Upper lobe of left lung (tissue), 4 donors: ENCODE results near the gene TEX35.

Experiments used
- EP300 ChIP-seq, 4 donors: sonication (generic); formaldehyde crosslinking; IDR thresholded peaks; one replicate each; pipeline ENCODE4 v1.5.1; 2017; ENCODE audit warnings: antibody characterized with exemption in 4 of 4, control low read depth in 2 of 4
- POLR2AphosphoS5 ChIP-seq, 2 donors: sonication (generic); formaldehyde crosslinking; IDR thresholded peaks; one replicate each; pipeline ENCODE4 v1.5.1; 2017; ENCODE audit warnings: antibody characterized with exemption in 2 of 2
- TF ChIP-seq, protein P1 (sequence below), 6 experiments: fragments of 450-650 bp in 4 of 6; fragments of 200-600 bp in 2 of 6; sonication (generic) in 2 of 6; IDR thresholded peaks; one replicate each; pipeline ENCODE4 v1.5.1; 2016 to 2019; ENCODE audit warnings: antibody characterized with exemption in 6 of 6

DNA sequence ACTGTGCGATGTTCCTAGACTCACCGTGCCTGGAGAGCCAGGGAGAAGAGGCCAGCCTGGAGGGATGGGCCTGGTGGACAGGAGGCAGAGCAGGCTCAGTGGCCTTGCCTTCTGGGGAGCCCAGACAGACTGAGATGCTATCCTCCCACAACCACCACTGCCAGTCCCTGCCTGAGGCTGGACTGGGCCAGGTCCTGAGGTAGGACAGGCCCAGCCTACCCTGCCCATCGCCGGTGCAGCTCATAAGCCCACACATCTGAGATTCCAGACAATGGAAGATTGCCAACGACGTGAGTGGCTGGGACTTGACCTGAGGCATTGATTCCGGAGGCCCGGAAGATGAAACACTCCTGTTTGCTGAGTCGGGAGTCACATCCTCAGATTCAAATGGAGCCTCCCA is 21.9 kb upstream of the TEX35 start:
- TF ChIP-seq, protein P1, sequence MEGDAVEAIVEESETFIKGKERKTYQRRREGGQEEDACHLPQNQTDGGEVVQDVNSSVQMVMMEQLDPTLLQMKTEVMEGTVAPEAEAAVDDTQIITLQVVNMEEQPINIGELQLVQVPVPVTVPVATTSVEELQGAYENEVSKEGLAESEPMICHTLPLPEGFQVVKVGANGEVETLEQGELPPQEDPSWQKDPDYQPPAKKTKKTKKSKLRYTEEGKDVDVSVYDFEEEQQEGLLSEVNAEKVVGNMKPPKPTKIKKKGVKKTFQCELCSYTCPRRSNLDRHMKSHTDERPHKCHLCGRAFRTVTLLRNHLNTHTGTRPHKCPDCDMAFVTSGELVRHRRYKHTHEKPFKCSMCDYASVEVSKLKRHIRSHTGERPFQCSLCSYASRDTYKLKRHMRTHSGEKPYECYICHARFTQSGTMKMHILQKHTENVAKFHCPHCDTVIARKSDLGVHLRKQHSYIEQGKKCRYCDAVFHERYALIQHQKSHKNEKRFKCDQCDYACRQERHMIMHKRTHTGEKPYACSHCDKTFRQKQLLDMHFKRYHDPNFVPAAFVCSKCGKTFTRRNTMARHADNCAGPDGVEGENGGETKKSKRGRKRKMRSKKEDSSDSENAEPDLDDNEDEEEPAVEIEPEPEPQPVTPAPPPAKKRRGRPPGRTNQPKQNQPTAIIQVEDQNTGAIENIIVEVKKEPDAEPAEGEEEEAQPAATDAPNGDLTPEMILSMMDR (IDR thresholded peaks at IDR 0.05), result no peak
- no peak for TF ChIP-seq EP300 (IDR thresholded peaks at IDR 0.05)
- no peak for TF ChIP-seq POLR2AphosphoS5 (IDR thresholded peaks at IDR 0.05)
